ENCODE data around the gene TGFBR3.

GRCh38 chr1:91789273-91789997, 96.5 kb downstream of the TGFBR3 start:
- no peak for TF ChIP-seq CTCF (IDR thresholded peaks at IDR 0.05; ENCODE audit: low read depth, low read length)
- TF ChIP-seq EZH2phosphoT487 (IDR thresholded peaks at IDR 0.05; ENCODE audit: low read depth), result no peak

All from OCI-LY3 (cell line).